HG03469 (cell line): Measurements from ENCODE around the gene TMEFF2.

ENCODE experiments used
- ATAC-seq: cut with Tn5 transposase; IDR thresholded peaks from one replicate; pipeline ENCODE4 v1.9.1; 2021; ENCODE audit warnings: mild to moderate bottlenecking, moderate library complexity, moderate number of reproducible peaks; ENCODE audit not compliant: unreplicated experiment

Gene TMEFF2

GRCh38 chr2:192194866-192195547, at the start of gene TMEFF2:
TSS of gene TMEFF2 (minus strand) at chr2:192194933. CDS start at chr2:192194524, 409 bp downstream.
- ATAC-seq = no peak

- no peak for ATAC-seq
Observed at GRCh38 chr2:192243488-192243887, 48.8 kb upstream of the TMEFF2 start.

- no peak for ATAC-seq
Observed at GRCh38 chr2:192236136-192236535, 41.4 kb upstream of the TMEFF2 start.

GRCh38 chr2:192230889-192231453, 36.2 kb upstream of the TMEFF2 start:
- no peak for ATAC-seq

- ATAC-seq = no peak
Observed at GRCh38 chr2:192228685-192229084, 34.0 kb upstream of the TMEFF2 start.

GRCh38 chr2:192218970-192219369, 24.2 kb upstream of the TMEFF2 start:
- no peak for ATAC-seq

- ATAC-seq = no peak
Observed at GRCh38 chr2:192218377-192218776, 23.6 kb upstream of the TMEFF2 start.

GRCh38 chr2:192216336-192216735, 21.6 kb upstream of the TMEFF2 start:
- ATAC-seq = no peak

GRCh38 chr2:192215096-192215877, 20.6 kb upstream of the TMEFF2 start:
- no peak for ATAC-seq

GRCh38 chr2:192208848-192209247, 14.1 kb upstream of the TMEFF2 start:
- no peak for ATAC-seq

GRCh38 chr2:192206399-192206798, 11.7 kb upstream of the TMEFF2 start:
- no peak for ATAC-seq

- ATAC-seq = no peak
Observed at GRCh38 chr2:192203876-192204275, 9.1 kb upstream of the TMEFF2 start.

GRCh38 chr2:192202373-192202772, 7.6 kb upstream of the TMEFF2 start:
- no peak for ATAC-seq

GRCh38 chr2:192201116-192201515, 6.4 kb upstream of the TMEFF2 start:
- ATAC-seq = no peak

- ATAC-seq = no peak
Observed at GRCh38 chr2:192197357-192197756, 2.6 kb upstream of the TMEFF2 start.

- ATAC-seq = no peak
Observed at GRCh38 chr2:192196421-192197194, 1.9 kb upstream of the TMEFF2 start.

- no peak for ATAC-seq
Observed at GRCh38 chr2:192195548-192196418, 1.1 kb upstream of the TMEFF2 start.

GRCh38 chr2:192194265-192194865, 368 bp downstream of the TMEFF2 start:
- ATAC-seq = no peak

GRCh38 chr2:192190474-192190873, 4.3 kb downstream of the TMEFF2 start:
- ATAC-seq = no peak

- no peak for ATAC-seq
Observed at GRCh38 chr2:192186806-192187205, 7.9 kb downstream of the TMEFF2 start.
